ENCODE measurements around the gene FBRS.

FBRS gene

GRCh38 chr16:30659507-30660423 lies 1.5 kb downstream of the FBRS start:
- Histone ChIP-seq H3K27ac (peak overlapping the region; percentile 92 to 95), H3K4me3 (peak overlapping the region; percentile 77)
- no peak for TF ChIP-seq CTCF (IDR thresholded peaks at IDR 0.05)
- no peak for DNase-seq (ENCODE audit: low spot score)

GRCh38 chr16:30660424-30661261 lies 2.4 kb downstream of the FBRS start:
- no peak for TF ChIP-seq CTCF (IDR thresholded peaks at IDR 0.05)
- Histone ChIP-seq H3K4me3 (peak overlapping the region; percentile 77), H3K27ac (peak overlapping the region; percentile 92 to 95)
- no peak for DNase-seq (ENCODE audit: low spot score)

- Histone ChIP-seq H3K4me3 (no peak overlapping the region), H3K27ac (no peak overlapping the region)
- no peak for TF ChIP-seq CTCF (IDR thresholded peaks at IDR 0.05)
- no peak for DNase-seq (ENCODE audit: low spot score)
These were observed 4.2 kb downstream of the FBRS start for GRCh38 chr16:30662449-30662848.

GRCh38 chr16:30663038-30663437 lies 4.8 kb downstream of the FBRS start:
- no peak for TF ChIP-seq CTCF (IDR thresholded peaks at IDR 0.05)
- Histone ChIP-seq H3K27ac (no peak overlapping the region), H3K4me3 (no peak overlapping the region)
- no peak for DNase-seq (ENCODE audit: low spot score)

- no peak for TF ChIP-seq CTCF (IDR thresholded peaks at IDR 0.05)
- Histone ChIP-seq H3K27ac (no peak overlapping the region), H3K4me3 (no peak overlapping the region)
- no peak for DNase-seq (ENCODE audit: low spot score)
These were observed 5.6 kb downstream of the FBRS start for GRCh38 chr16:30663820-30664219.

GRCh38 chr16:30664616-30665109 lies 6.4 kb downstream of the FBRS start:
- DNase-seq (ENCODE audit: low spot score): no peak
- no peak for TF ChIP-seq CTCF (IDR thresholded peaks at IDR 0.05)
- no peak overlapping the region for H3K4me3 ChIP-seq
- no peak overlapping the region for H3K27ac ChIP-seq

All from coronary artery (tissue), 2 donors.